Measurements from ENCODE around the gene VPS33A. TPM values are rescaled to one million over a fixed set of nuclear protein-coding genes. Genes with fewer than 3 reads are reported as not detected.

The VPS33A gene
- total and polyA plus RNA-seq, 2 of the 13 experiments (the other 11 are each of a cell fraction or from before 2014, with no cell fraction given), result 11.0 to 43.6 TPM

- TF ChIP-seq ZNF441 (CRISPR knock-in tag; IDR thresholded peaks at IDR 0.05; ENCODE audit: borderline replicate concordance) (no peak; the same call in 1 of the 2 replicates), ZNF672 (CRISPR knock-in tag; IDR thresholded peaks at IDR 0.05) (0 out of 2 replicates have a peak, but pooled peaks have one; percentile 88), HNRNPLL (IDR thresholded peaks at IDR 0.05; ENCODE audit: low read depth, low read length, poor library complexity, severe bottlenecking) (peak; percentile 80), ZNF383 (CRISPR knock-in tag; IDR thresholded peaks at IDR 0.05; ENCODE audit: borderline replicate concordance) (no peak), ZNF605 (CRISPR knock-in tag; IDR thresholded peaks at IDR 0.05) (peak; percentile 83), ZBTB25 (CRISPR knock-in tag; IDR thresholded peaks at IDR 0.05) (peak; percentile 99), TMF1 (CRISPR knock-in tag; IDR thresholded peaks at IDR 0.05; ENCODE audit: low read depth) (peak; percentile 82), ZMAT5 (CRISPR knock-in tag; IDR thresholded peaks at IDR 0.05; ENCODE audit: borderline replicate concordance, low read depth) (no peak), TEAD2 (CRISPR knock-in tag; IDR thresholded peaks at IDR 0.05) (no peak), CEBPG (CRISPR knock-in tag; IDR thresholded peaks at IDR 0.05) (peak; percentile 51; the same call in 1 of the 2 replicates), DZIP1 (CRISPR knock-in tag; IDR thresholded peaks at IDR 0.05) (no peak), NKX3-1 (CRISPR knock-in tag; IDR thresholded peaks at IDR 0.05) (peak; percentile 51; the same call in 1 of the 2 replicates), ZNF232 (CRISPR knock-in tag; IDR thresholded peaks at IDR 0.05; ENCODE audit: borderline replicate concordance) (no peak), SNAI1 (CRISPR knock-in tag; IDR thresholded peaks at IDR 0.05; ENCODE audit: borderline replicate concordance) (0 out of 2 replicates have a peak, but pooled peaks have one; percentile 62), ETV6 (CRISPR knock-in tag; conservative IDR thresholded peaks at IDR 0.05) (no peak; the same call in none of the 2 replicates), ZNF629 (CRISPR knock-in tag; conservative IDR thresholded peaks at IDR 0.05) (no peak; the same call in 1 of the 2 replicates), ETS1 (CRISPR knock-in tag; IDR thresholded peaks at IDR 0.05) (0 out of 2 replicates have a peak, but pooled peaks have one; percentile 15), FOSL2 (CRISPR knock-in tag; IDR thresholded peaks at IDR 0.05) (peak; percentile 72), ZNF281 (CRISPR knock-in tag; IDR thresholded peaks at IDR 0.05; ENCODE audit: borderline replicate concordance) (peak; percentile 64; the same call in 1 of the 2 replicates), ZNF691 (CRISPR knock-in tag; IDR thresholded peaks at IDR 0.05; ENCODE audit: borderline replicate concordance, low read depth) (peak; percentile 68; the same call in 1 of the 2 replicates)
Measured at GRCh38 chr12:122266230-122266901, at the start of gene VPS33A (continued).

Data from HepG2 (cell line).